ENCODE data around the gene GRPEL1. TPM values are rescaled to one million over a fixed set of nuclear protein-coding genes. Genes with fewer than 3 reads are reported as not detected.

GRPEL1 gene
- total and polyA plus RNA-seq, 9 of the 15 experiments (the other 6 are each of a cell fraction or from before 2014, with no cell fraction given) = 43.4 to 192 (median 86.6) TPM

GRCh38 chr4:7046971-7047370 is 20.9 kb downstream of the GRPEL1 start:
- Histone ChIP-seq H4K20me1 (replicated peaks; ENCODE audit: control insufficient read depth, insufficient read depth, low read length) (peaks cover 26% of the 10 kb centered on the region), H3K9ac (ENCODE audit: insufficient read depth in 1 of 2, low read depth in 2 of 2, low read length in 2 of 2) (peak overlapping the region in 1 of 2 experiments; percentile 67; a peak in 1 of 4 replicates), H3K27me3 (ENCODE audit: control insufficient read depth in 2 of 2, insufficient read depth in 2 of 2, low read length in 2 of 2) (no peaks in the 10 kb centered on the region), H3K36me3 (ENCODE audit: control insufficient read depth, insufficient read depth, low read length) (peaks cover 11% of the 10 kb centered on the region; the same call in 1 of the 3 replicates), H3K4me2 (ENCODE audit: insufficient read depth, low read length) (no peak overlapping the region), H3K9me3 (replicated peaks; ENCODE audit: control insufficient read depth, insufficient read depth, low read depth, low read length) (no peaks in the 10 kb centered on the region), H3K79me2 (ENCODE audit: control insufficient read depth, insufficient read depth, low read length) (peaks cover 70% of the 10 kb centered on the region), H3K9me1 (ENCODE audit: control insufficient read depth, insufficient read depth, low read length) (peaks cover 6% of the 10 kb centered on the region), H2AFZ (ENCODE audit: low read depth, low read length) (no peak overlapping the region), H3K4me1 (replicated peaks in 1 of 2; ENCODE audit: control insufficient read depth in 2 of 2, insufficient read depth in 2 of 2, low read length in 2 of 2) (peaks cover 17 to 60% of the 10 kb centered on the region in 2 experiments; a peak in 4 of 5 replicates), H3K27ac (ENCODE audit: extremely low read depth, low read depth, low read length) (no peak overlapping the region), H3K4me3 (no peak overlapping the region)
- no peak for ATAC-seq
- WGBS (ENCODE audit: insufficient coverage, low coverage, missing lambda C conversion rate) = 78% methylated on average over 9 of the region's 9 CpGs
- intact Hi-C loops (cut with micrococcal nuclease) = no loop called here
- CTCF ChIA-PET (ENCODE audit: low intra/inter-chr PET ratio) = no interaction called here
- in situ Hi-C loops (cut with MboI) = no loop called here
- POLR2A ChIA-PET = interaction anchor here (0.6 to 1.6 kb wide), 4 partner anchors 8 to 441 kb away, joined by 4 to 13 read pairs (median 4); partner anchors contain the start of gene GRPEL1
- no peak for FAIRE-seq
- DNase-seq (ENCODE audit: extremely low read depth in 1 of 4, low spot score in 3 of 4) = no peak
- BruUV-seq (replicated peaks) = no TSS peak
- TF ChIP-seq ZNF592 (IDR thresholded peaks at IDR 0.05) (no peak), SAFB2 (IDR thresholded peaks at IDR 0.05; ENCODE audit: borderline replicate concordance, low read depth, low read length, severe bottlenecking) (no peak), FOXP1 (CRISPR knock-in tag; IDR thresholded peaks at IDR 0.05) (no peak), LEF1 (IDR thresholded peaks at IDR 0.05) (no peak), ZNF707 (CRISPR knock-in tag; conservative IDR thresholded peaks at IDR 0.05) (no peak), CEBPG (CRISPR knock-in tag; IDR thresholded peaks at IDR 0.05) (no peak), CEBPG (tag; conservative IDR thresholded peaks at IDR 0.05 in 1 of 2, IDR thresholded peaks at IDR 0.05 in 1 of 2) (no peak), CREB3L1 (IDR thresholded peaks at IDR 0.05; ENCODE audit: borderline replicate concordance, low read depth) (no peak), KLF6 (CRISPR knock-in tag; IDR thresholded peaks at IDR 0.05; ENCODE audit: borderline replicate concordance) (no peak), ATF3 (IDR thresholded peaks at IDR 0.05) (no peak), ATF3 (CRISPR knock-in tag; conservative IDR thresholded peaks at IDR 0.05) (no peak), MCM7 (IDR thresholded peaks at IDR 0.05) (no peak), POLR3G (IDR thresholded peaks at IDR 0.05; ENCODE audit: extremely low read depth, insufficient read length, insufficient replicate concordance) (no peak), ZNF436 (CRISPR knock-in tag; IDR thresholded peaks at IDR 0.05) (no peak), TGIF2 (CRISPR knock-in tag; IDR thresholded peaks at IDR 0.05) (no peak), ZBTB26 (CRISPR knock-in tag; IDR thresholded peaks at IDR 0.05) (no peak)

Measured in K562 (cell line).